ENCODE data around the gene KHK.

- no peak for TF ChIP-seq FOSB (CRISPR knock-in tag; IDR thresholded peaks at IDR 0.05)
- TF ChIP-seq CEBPB (IDR thresholded peaks at IDR 0.05): peak in 1 of 2 experiments; percentile 68; a peak in 2 of 4 replicates
- no peak for TF ChIP-seq CHD2 (IDR thresholded peaks at IDR 0.05; ENCODE audit: low read length, partially characterized antibody)
- no peak for TF ChIP-seq CTCF (IDR thresholded peaks at IDR 0.05)
- no peak for TF ChIP-seq RAD21 (conservative IDR thresholded peaks at IDR 0.05 in 1 of 2, IDR thresholded peaks at IDR 0.05 in 1 of 2)
- no peak for TF ChIP-seq TP53 (CRISPR knock-in tag; IDR thresholded peaks at IDR 0.05)
- TF ChIP-seq ESRRA (IDR thresholded peaks at IDR 0.05; ENCODE audit: borderline replicate concordance, low read length): no peak
- TF ChIP-seq RCOR1 (IDR thresholded peaks at IDR 0.05; ENCODE audit: low read depth, low read length): no peak
- no peak for TF ChIP-seq POLR2A (IDR thresholded peaks at IDR 0.05; ENCODE audit: low read length)
These were observed 9.4 kb downstream of the KHK start for GRCh38 chr2:27095745-27096651.

Measured in A549 (cell line).